PC-9 (cell line): ENCODE measurements around the gene GPR152.

Source experiments
- CTCF ChIP-seq: fragments of 200-600 bp; sonication (generic); conservative IDR thresholded peaks from 2 replicates; pipeline ENCODE4 v1.6.1; 2017; ENCODE audit warnings: mixed run types, antibody characterized with exemption, mild to moderate bottlenecking, moderate library complexity
- EZH2 ChIP-seq: fragments of 200-600 bp; sonication (generic); IDR thresholded peaks from 2 replicates; pipeline ENCODE4 v1.8.0; 2017; ENCODE audit warnings: antibody characterized with exemption, low read depth

GRCh38 chr11:67436459-67437081 is 16.0 kb downstream of the GPR152 start:
- TF ChIP-seq CTCF (no peak), EZH2 (no peak)
